ENCODE results near the gene XRCC3.

DNA sequence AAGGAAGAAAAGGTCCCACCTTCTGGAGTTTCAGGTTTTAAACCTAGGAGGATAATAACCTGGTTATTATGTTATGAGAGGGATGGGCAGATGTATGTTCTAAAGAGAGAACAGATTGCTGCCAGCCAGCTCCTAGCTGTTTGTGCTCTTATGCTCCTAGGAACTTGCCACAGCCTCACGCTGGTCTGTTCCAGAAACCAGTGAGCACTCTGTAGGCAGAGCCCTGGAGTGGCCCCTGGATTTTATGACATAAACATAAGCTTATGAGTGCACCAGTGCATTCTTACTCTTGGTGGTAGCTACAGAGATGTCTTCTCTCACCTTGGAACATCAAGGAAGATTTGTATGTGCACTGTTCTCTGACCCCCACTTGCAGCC lies 58.5 kb downstream of the XRCC3 start:
- TF ChIP-seq POLR2A (IDR thresholded peaks at IDR 0.05) (no peak), POLR2AphosphoS5 (IDR thresholded peaks at IDR 0.05) (no peak), EP300 (IDR thresholded peaks at IDR 0.05) (no peak)
- TF ChIP-seq, protein P1, sequence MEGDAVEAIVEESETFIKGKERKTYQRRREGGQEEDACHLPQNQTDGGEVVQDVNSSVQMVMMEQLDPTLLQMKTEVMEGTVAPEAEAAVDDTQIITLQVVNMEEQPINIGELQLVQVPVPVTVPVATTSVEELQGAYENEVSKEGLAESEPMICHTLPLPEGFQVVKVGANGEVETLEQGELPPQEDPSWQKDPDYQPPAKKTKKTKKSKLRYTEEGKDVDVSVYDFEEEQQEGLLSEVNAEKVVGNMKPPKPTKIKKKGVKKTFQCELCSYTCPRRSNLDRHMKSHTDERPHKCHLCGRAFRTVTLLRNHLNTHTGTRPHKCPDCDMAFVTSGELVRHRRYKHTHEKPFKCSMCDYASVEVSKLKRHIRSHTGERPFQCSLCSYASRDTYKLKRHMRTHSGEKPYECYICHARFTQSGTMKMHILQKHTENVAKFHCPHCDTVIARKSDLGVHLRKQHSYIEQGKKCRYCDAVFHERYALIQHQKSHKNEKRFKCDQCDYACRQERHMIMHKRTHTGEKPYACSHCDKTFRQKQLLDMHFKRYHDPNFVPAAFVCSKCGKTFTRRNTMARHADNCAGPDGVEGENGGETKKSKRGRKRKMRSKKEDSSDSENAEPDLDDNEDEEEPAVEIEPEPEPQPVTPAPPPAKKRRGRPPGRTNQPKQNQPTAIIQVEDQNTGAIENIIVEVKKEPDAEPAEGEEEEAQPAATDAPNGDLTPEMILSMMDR (IDR thresholded peaks at IDR 0.05): no peak
